ENCODE results near the gene STRN4. TPM values are rescaled to one million over a fixed set of nuclear protein-coding genes. Genes with fewer than 3 reads are reported as not detected.
A peak's percentile ranks its signal among the peaks of the same experiment; 100 is the strongest.

The STRN4 gene
- total and polyA plus RNA-seq, 2 donors (not counting 1 experiment from before 2014, with no cell fraction given) = 111 to 112 TPM

DNA sequence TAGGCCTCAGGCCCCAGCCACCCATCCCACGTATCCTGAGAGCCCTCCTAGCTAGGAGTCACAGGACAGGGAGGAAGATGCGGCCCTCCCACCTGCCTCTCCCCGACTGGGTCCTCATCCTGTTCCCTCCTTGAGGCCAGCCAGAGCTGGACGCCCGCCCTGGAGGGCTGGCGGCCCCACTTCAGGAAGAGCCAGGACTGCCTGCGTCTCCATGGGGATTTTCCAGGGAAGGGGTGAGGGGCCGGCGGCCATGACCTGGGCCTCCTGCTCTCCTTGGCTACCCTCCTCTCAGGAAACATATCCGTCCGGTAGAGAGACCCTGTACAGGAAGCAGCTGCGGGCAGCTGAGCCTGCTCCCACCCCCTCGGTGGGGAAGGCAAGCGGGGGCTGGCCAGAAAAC is 18.0 kb downstream of the STRN4 start:
- Histone ChIP-seq H3K4me2 (replicated peaks; ENCODE audit: low read depth, low read length, poor library complexity, severe bottlenecking) (peak overlapping the region; percentile 56), H3K4me3 (ENCODE audit: control extremely low read depth in 1 of 5, extremely low read depth in 1 of 5, insufficient read depth in 1 of 5, low read depth in 2 of 5, low read length in 4 of 5) (no peak overlapping the region), H3K4me1 (ENCODE audit: control insufficient read depth in 2 of 2, insufficient read depth in 2 of 2, low read length in 2 of 2) (peaks cover 15 to 17% of the 10 kb centered on the region in 2 donors), H3K79me2 (ENCODE audit: control insufficient read depth, insufficient read depth, low read length) (peaks cover 63% of the 10 kb centered on the region), H3K36me3 (replicated peaks in 1 of 2; ENCODE audit: control extremely low read depth in 1 of 2, control insufficient read depth in 1 of 2, extremely low read depth in 1 of 2, insufficient read depth in 2 of 2, low read length in 1 of 2) (peaks cover 0 to 92% of the 10 kb centered on the region in 2 experiments), H3K27me3 (replicated peaks in 1 of 4; ENCODE audit: control extremely low read depth in 1 of 4, control insufficient read depth in 3 of 4, insufficient read depth in 4 of 4, low read length in 3 of 4) (no peaks in the 10 kb centered on the region), H3K9me3 (ENCODE audit: control extremely low read depth in 1 of 3, control insufficient read depth in 2 of 3, insufficient read depth in 1 of 3, low read length in 2 of 3) (no peaks in the 10 kb centered on the region), H3K27ac (ENCODE audit: low read length in 2 of 2) (no peak overlapping the region), H4K20me1 (ENCODE audit: control insufficient read depth, insufficient read depth, low read length, poor library complexity, severe bottlenecking) (peaks cover 56% of the 10 kb centered on the region), H2AFZ (ENCODE audit: insufficient read depth, low read depth, low read length, poor library complexity, severe bottlenecking) (no peak overlapping the region), H3K9ac (ENCODE audit: low read length) (no peak overlapping the region)
- ChIA-PET CTCF (interaction anchor here (0.5 to 14.9 kb wide), 26 partner anchors 9 to 220 kb away, joined by 3 to 353 read pairs (median 5); partner anchors contain the start of genes CALM3, DACT3 and PRKD2), POLR2A (interaction anchor here (0.6 to 4.0 kb wide), 5 partner anchors 9 to 91 kb away, joined by 5 to 18 read pairs (median 11); partner anchors contain the start of gene PRKD2)
- H3K27ac Mint-ChIP-seq = no peak overlapping the region
- no peaks in the 10 kb centered on the region for H3K27me3 Mint-ChIP-seq
- WGBS (ENCODE audit: insufficient coverage) = 56% methylated on average over 14 of the region's 14 CpGs
- no peak for ATAC-seq (ENCODE audit: low read depth)
- no peak for TF ChIP-seq CTCF (IDR thresholded peaks at IDR 0.05)
- no peak for TF ChIP-seq EZH2 (IDR thresholded peaks at IDR 0.05; ENCODE audit: borderline replicate concordance, insufficient read depth, low read depth, low read length, poor library complexity, severe bottlenecking)
- no peak for DNase-seq
- H3K4me3 Mint-ChIP-seq = no peak overlapping the region
- H3K9me3 Mint-ChIP-seq (ENCODE audit: insufficient read depth) = no peaks in the 10 kb centered on the region
- intact Hi-C loops (cut with micrococcal nuclease) = loop anchor here (1.0 to 5.0 kb wide), 5 partner anchors 9 to 36 kb away; partner anchors contain the start of genes FKRP and STRN4
- H3K4me1 Mint-ChIP-seq = peaks cover 35% of the 10 kb centered on the region

DNA sequence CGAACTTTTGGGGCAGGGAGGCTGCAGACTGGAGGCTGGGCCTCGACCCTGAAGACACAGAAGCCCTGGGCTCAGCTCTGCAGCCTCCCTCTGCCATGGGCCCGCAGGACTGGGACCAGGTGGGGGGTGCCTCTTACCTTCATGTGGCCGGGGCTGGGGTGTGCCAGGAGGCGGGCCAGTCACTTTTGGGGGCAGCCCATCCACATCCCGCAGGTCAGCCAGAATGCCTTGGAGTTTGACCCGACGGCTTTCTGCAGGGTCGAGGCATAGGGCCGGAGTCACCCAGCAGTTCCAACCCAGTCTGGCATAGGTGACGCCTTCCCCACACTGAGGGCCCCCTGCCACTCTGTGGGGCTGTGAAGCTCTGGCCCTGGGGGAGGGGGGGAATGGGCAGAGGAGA is 18.5 kb downstream of the STRN4 start:
- 99% methylated on average over 10 of the region's 11 CpGs for WGBS (ENCODE audit: insufficient coverage)
- intact Hi-C loops (cut with micrococcal nuclease) = loop anchor here (1.0 to 5.0 kb wide), 5 partner anchors 8 to 35 kb away; partner anchors contain the start of genes FKRP and STRN4

More for the DNA sequence above, 18.5 kb downstream of the STRN4 start:
- Histone ChIP-seq H3K9ac (ENCODE audit: low read length) (no peak overlapping the region), H4K20me1 (ENCODE audit: control insufficient read depth, insufficient read depth, low read length, poor library complexity, severe bottlenecking) (peaks cover 52% of the 10 kb centered on the region), H3K4me2 (replicated peaks; ENCODE audit: low read depth, low read length, poor library complexity, severe bottlenecking) (no peak overlapping the region), H3K4me1 (ENCODE audit: control insufficient read depth in 2 of 2, insufficient read depth in 2 of 2, low read length in 2 of 2) (peaks cover 19 to 21% of the 10 kb centered on the region in 2 donors), H3K4me3 (ENCODE audit: control extremely low read depth in 1 of 5, extremely low read depth in 1 of 5, insufficient read depth in 1 of 5, low read depth in 2 of 5, low read length in 4 of 5) (no peak overlapping the region), H3K27ac (ENCODE audit: low read length in 2 of 2) (no peak overlapping the region), H3K27me3 (replicated peaks in 1 of 4; ENCODE audit: control extremely low read depth in 1 of 4, control insufficient read depth in 3 of 4, insufficient read depth in 4 of 4, low read length in 3 of 4) (no peaks in the 10 kb centered on the region), H3K79me2 (ENCODE audit: control insufficient read depth, insufficient read depth, low read length) (peaks cover 62% of the 10 kb centered on the region), H3K9me3 (ENCODE audit: control extremely low read depth in 1 of 3, control insufficient read depth in 2 of 3, insufficient read depth in 1 of 3, low read length in 2 of 3) (no peaks in the 10 kb centered on the region), H2AFZ (ENCODE audit: insufficient read depth, low read depth, low read length, poor library complexity, severe bottlenecking) (no peak overlapping the region), H3K36me3 (replicated peaks in 1 of 2; ENCODE audit: control extremely low read depth in 1 of 2, control insufficient read depth in 1 of 2, extremely low read depth in 1 of 2, insufficient read depth in 2 of 2, low read length in 1 of 2) (peaks cover 0 to 92% of the 10 kb centered on the region in 2 experiments)
- Mint-ChIP-seq H3K27ac (no peak overlapping the region), H3K4me3 (no peak overlapping the region), H3K4me1 (peaks cover 37% of the 10 kb centered on the region), H3K27me3 (no peaks in the 10 kb centered on the region), H3K9me3 (ENCODE audit: insufficient read depth) (no peaks in the 10 kb centered on the region)
- no peak for TF ChIP-seq CTCF (IDR thresholded peaks at IDR 0.05)
- no peak for TF ChIP-seq EZH2 (IDR thresholded peaks at IDR 0.05; ENCODE audit: borderline replicate concordance, insufficient read depth, low read depth, low read length, poor library complexity, severe bottlenecking)
- CTCF ChIA-PET = interaction anchor here (0.9 to 14.9 kb wide), 17 partner anchors 9 to 198 kb away, joined by 3 to 353 read pairs (median 6); partner anchors contain the start of genes CALM3, DACT3 and PRKD2
- ATAC-seq (ENCODE audit: low read depth) (no peak), DNase-seq (no peak)
- POLR2A ChIA-PET = interaction anchor here (0.6 to 4.0 kb wide), 4 partner anchors 9 to 91 kb away, joined by 5 to 18 read pairs (median 12); no protein-coding TSS in a partner anchor
